ENCODE data around the gene HLCS.

HLCS gene

DNA sequence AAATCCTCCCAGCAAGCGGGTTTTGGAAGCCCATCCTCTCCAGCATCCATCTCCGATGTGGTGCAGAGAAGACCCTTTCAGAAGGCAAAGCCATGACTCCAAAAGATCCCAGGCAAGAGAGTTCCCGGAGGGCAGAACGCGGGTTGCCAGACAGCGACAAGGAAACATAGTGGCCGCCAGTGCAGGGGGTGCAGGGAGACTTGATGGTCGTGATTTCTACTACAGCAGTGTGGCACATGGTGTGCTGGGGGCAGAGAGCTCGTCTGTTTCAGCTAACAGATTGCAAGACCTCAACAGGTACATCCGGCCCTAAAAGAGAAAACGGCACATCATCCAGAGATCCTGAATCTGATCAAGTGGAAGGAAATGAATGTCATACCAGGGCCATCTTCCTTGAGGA is 74.3 kb downstream of the HLCS start:
- Histone ChIP-seq H3K4me2 (ENCODE audit: low read length) (no peak overlapping the region), H3K27me3 (ENCODE audit: low read depth, low read length) (no peaks in the 10 kb centered on the region), H3K4me3 (ENCODE audit: low read length) (no peak overlapping the region), H2AFZ (ENCODE audit: low read depth, low read length) (no peak overlapping the region), H3K36me3 (replicated peaks; ENCODE audit: low read depth, low read length) (no peaks in the 10 kb centered on the region), H3K9me3 (ENCODE audit: insufficient read depth, low read length) (no peaks in the 10 kb centered on the region), H3K79me2 (ENCODE audit: low read length) (no peaks in the 10 kb centered on the region), H3K27ac (ENCODE audit: low read length) (no peak overlapping the region), H3K4me1 (ENCODE audit: low read length) (no peaks in the 10 kb centered on the region), H4K20me1 (ENCODE audit: insufficient read depth, low read length) (no peaks in the 10 kb centered on the region), H3K9ac (ENCODE audit: low read length) (no peak overlapping the region)
- TF ChIP-seq, protein P1, sequence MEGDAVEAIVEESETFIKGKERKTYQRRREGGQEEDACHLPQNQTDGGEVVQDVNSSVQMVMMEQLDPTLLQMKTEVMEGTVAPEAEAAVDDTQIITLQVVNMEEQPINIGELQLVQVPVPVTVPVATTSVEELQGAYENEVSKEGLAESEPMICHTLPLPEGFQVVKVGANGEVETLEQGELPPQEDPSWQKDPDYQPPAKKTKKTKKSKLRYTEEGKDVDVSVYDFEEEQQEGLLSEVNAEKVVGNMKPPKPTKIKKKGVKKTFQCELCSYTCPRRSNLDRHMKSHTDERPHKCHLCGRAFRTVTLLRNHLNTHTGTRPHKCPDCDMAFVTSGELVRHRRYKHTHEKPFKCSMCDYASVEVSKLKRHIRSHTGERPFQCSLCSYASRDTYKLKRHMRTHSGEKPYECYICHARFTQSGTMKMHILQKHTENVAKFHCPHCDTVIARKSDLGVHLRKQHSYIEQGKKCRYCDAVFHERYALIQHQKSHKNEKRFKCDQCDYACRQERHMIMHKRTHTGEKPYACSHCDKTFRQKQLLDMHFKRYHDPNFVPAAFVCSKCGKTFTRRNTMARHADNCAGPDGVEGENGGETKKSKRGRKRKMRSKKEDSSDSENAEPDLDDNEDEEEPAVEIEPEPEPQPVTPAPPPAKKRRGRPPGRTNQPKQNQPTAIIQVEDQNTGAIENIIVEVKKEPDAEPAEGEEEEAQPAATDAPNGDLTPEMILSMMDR (IDR thresholded peaks at IDR 0.05; ENCODE audit: low read depth, low read length) = no peak
- no peak for TF ChIP-seq EZH2phosphoT487 (IDR thresholded peaks at IDR 0.05; ENCODE audit: low read depth)

DNA sequence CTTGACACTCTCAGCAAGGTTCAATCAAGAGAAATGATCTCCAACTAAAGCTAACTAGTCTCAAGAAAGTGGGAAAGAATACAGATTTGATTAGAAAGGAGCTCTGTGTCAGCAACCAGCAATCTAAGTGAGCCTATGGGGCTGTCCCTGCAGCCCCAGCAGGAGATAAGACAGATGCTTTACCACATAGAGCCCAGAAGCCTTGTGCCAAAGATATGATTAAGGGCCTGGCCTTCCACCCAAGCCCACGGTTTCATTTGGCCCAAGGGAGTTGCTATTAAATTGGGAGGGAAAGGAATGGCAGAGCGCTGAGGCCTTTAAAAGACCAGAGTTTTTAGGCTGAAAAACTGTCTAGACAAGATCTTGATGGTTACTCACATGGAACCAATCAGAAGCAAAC is 74.8 kb downstream of the HLCS start:
- H4K20me1 ChIP-seq (ENCODE audit: insufficient read depth, low read length) = no peaks in the 10 kb centered on the region
- no peak overlapping the region for H3K27ac ChIP-seq (ENCODE audit: low read length)
- H3K4me1 ChIP-seq (ENCODE audit: low read length) = no peaks in the 10 kb centered on the region
- TF ChIP-seq, protein P1 (IDR thresholded peaks at IDR 0.05; ENCODE audit: low read depth, low read length) = no peak
- no peak for TF ChIP-seq EZH2phosphoT487 (IDR thresholded peaks at IDR 0.05; ENCODE audit: low read depth)
- H3K27me3 ChIP-seq (ENCODE audit: low read depth, low read length) = no peaks in the 10 kb centered on the region
- H3K36me3 ChIP-seq (replicated peaks; ENCODE audit: low read depth, low read length) = no peaks in the 10 kb centered on the region
- no peak overlapping the region for H3K4me3 ChIP-seq (ENCODE audit: low read length)
- no peak overlapping the region for H2AFZ ChIP-seq (ENCODE audit: low read depth, low read length)
- H3K9me3 ChIP-seq (ENCODE audit: insufficient read depth, low read length) = no peaks in the 10 kb centered on the region
- no peaks in the 10 kb centered on the region for H3K79me2 ChIP-seq (ENCODE audit: low read length)
- no peak overlapping the region for H3K4me2 ChIP-seq (ENCODE audit: low read length)
- no peak overlapping the region for H3K9ac ChIP-seq (ENCODE audit: low read length)

- H3K4me3 ChIP-seq (ENCODE audit: low read length) = no peak overlapping the region
- no peaks in the 10 kb centered on the region for H3K9me3 ChIP-seq (ENCODE audit: insufficient read depth, low read length)
- no peak overlapping the region for H3K4me2 ChIP-seq (ENCODE audit: low read length)
- no peaks in the 10 kb centered on the region for H3K27me3 ChIP-seq (ENCODE audit: low read depth, low read length)
- H2AFZ ChIP-seq (ENCODE audit: low read depth, low read length) = no peak overlapping the region
- H3K9ac ChIP-seq (ENCODE audit: low read length) = no peak overlapping the region
- no peak for TF ChIP-seq EZH2phosphoT487 (IDR thresholded peaks at IDR 0.05; ENCODE audit: low read depth)
- TF ChIP-seq, protein P1 (IDR thresholded peaks at IDR 0.05; ENCODE audit: low read depth, low read length) = no peak
- H3K4me1 ChIP-seq (ENCODE audit: low read length) = no peaks in the 10 kb centered on the region
- H4K20me1 ChIP-seq (ENCODE audit: insufficient read depth, low read length) = no peaks in the 10 kb centered on the region
- no peaks in the 10 kb centered on the region for H3K36me3 ChIP-seq (replicated peaks; ENCODE audit: low read depth, low read length)
- no peak overlapping the region for H3K27ac ChIP-seq (ENCODE audit: low read length)
- H3K79me2 ChIP-seq (ENCODE audit: low read length) = no peaks in the 10 kb centered on the region
Observed at GRCh38 chr21:36891121-36891520, 75.3 kb downstream of the HLCS start.

GRCh38 chr21:36890086-36890485 is 76.4 kb downstream of the HLCS start:
- Histone ChIP-seq H3K4me1 (ENCODE audit: low read length) (no peaks in the 10 kb centered on the region), H4K20me1 (ENCODE audit: insufficient read depth, low read length) (no peaks in the 10 kb centered on the region), H3K27me3 (ENCODE audit: low read depth, low read length) (no peaks in the 10 kb centered on the region), H3K9ac (ENCODE audit: low read length) (no peak overlapping the region), H3K27ac (ENCODE audit: low read length) (no peak overlapping the region), H3K9me3 (ENCODE audit: insufficient read depth, low read length) (no peaks in the 10 kb centered on the region), H3K79me2 (ENCODE audit: low read length) (no peaks in the 10 kb centered on the region), H3K4me3 (ENCODE audit: low read length) (no peak overlapping the region), H3K36me3 (replicated peaks; ENCODE audit: low read depth, low read length) (no peaks in the 10 kb centered on the region), H3K4me2 (ENCODE audit: low read length) (no peak overlapping the region), H2AFZ (ENCODE audit: low read depth, low read length) (no peak overlapping the region)
- TF ChIP-seq EZH2phosphoT487 (IDR thresholded peaks at IDR 0.05; ENCODE audit: low read depth) = no peak
- TF ChIP-seq, protein P1 (IDR thresholded peaks at IDR 0.05; ENCODE audit: low read depth, low read length) = no peak

Data from OCI-LY3 (cell line).